Spinal cord (tissue), 10 donors: ENCODE results near the gene ASAP2. TPM values are rescaled to one million over a fixed set of nuclear protein-coding genes. Genes with fewer than 3 reads are reported as not detected.

Source experiments
- DNase-seq, 6 donors: peaks; one replicate each; pipeline versions ENCODE4 v3.0.0 to v3.0.0-alpha.2; 2013 to 2015; ENCODE audit warnings: low spot score in 6 of 6, low read depth in 4 of 6
- H3K27ac ChIP-seq: one replicate; pipeline ENCODE4 v1.5.1; 2013; ENCODE audit warnings: low read depth, low read length, control low read depth
- H3K27me3 ChIP-seq: one replicate; pipeline ENCODE4 v1.6.1; 2013; ENCODE audit warnings: low read length; ENCODE audit not compliant: control insufficient read depth, insufficient read depth
- H3K36me3 ChIP-seq: one replicate; pipeline ENCODE4 v1.6.1; 2013; ENCODE audit warnings: low read length; ENCODE audit not compliant: control insufficient read depth, insufficient read depth
- H3K4me1 ChIP-seq: one replicate; pipeline ENCODE4 v1.6.1; 2013; ENCODE audit warnings: low read length; ENCODE audit not compliant: control insufficient read depth, insufficient read depth
- H3K4me3 ChIP-seq: one replicate; pipeline ENCODE4 v1.5.1; 2013; ENCODE audit warnings: low read depth, low read length, control low read depth
- H3K9me3 ChIP-seq: one replicate; pipeline ENCODE4 v1.6.1; 2013; ENCODE audit warnings: low read length; ENCODE audit not compliant: control insufficient read depth, insufficient read depth
- WGBS: methylation state at CpG from one replicate; pipeline ENCODE4 v1.1.5; 2013; ENCODE audit warnings: missing lambda C conversion rate; ENCODE audit not compliant: insufficient coverage; 5-methylcytosine and 5-hydroxymethylcytosine counted together
- polyA plus RNA-seq, 2 donors: library from polyadenylated mRNA; unstranded; fragments of 120-200 nt; gene quantifications; one replicate each; pipeline ENCODE4 v1.2.1, GENCODE V29; 2013; ENCODE audit not compliant: insufficient read length in 2 of 2
- total RNA-seq, 2 donors: library from RNA; depleted of rRNA in 1 of 2; stranded (reverse); fragments of 120-200 nt in 1 of 2; fragments of >200 nt in 1 of 2; gene quantifications; one replicate each; pipeline versions ENCODE4 v1.2.3 to v1.2.4, GENCODE V29; 2013 to 2014
- donor health status: healthy.

ASAP2 gene
- total and polyA plus RNA-seq, 4 donors: 30.4 to 48.6 (median 32.5) TPM

DNA sequence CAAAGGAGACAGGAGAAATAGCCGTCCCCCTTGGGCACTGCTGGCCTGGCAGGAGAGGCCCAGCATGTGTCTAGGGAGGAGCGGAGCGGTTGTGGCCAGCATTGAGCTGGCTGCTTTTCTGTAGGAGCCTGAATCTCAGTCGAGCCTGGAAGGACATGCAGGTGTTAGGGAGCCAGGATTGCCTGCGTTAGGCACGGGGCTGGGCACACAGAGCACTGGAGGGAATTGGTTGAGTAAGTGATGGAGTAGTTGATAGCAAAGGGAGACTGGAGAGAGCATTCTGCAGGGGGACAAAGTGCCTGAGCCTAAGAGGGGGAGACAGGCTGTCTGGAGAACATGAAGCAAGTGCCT is 22.8 kb downstream of the ASAP2 start:
- WGBS: 75% methylated on average over 6 of the region's 6 CpGs
- Histone ChIP-seq H3K27ac (no peak overlapping the region), H3K36me3 (no peaks in the 10 kb centered on the region), H3K4me1 (peaks cover 59% of the 10 kb centered on the region), H3K4me3 (no peak overlapping the region), H3K9me3 (no peaks in the 10 kb centered on the region), H3K27me3 (no peaks in the 10 kb centered on the region)
- DNase-seq: no peak

DNA sequence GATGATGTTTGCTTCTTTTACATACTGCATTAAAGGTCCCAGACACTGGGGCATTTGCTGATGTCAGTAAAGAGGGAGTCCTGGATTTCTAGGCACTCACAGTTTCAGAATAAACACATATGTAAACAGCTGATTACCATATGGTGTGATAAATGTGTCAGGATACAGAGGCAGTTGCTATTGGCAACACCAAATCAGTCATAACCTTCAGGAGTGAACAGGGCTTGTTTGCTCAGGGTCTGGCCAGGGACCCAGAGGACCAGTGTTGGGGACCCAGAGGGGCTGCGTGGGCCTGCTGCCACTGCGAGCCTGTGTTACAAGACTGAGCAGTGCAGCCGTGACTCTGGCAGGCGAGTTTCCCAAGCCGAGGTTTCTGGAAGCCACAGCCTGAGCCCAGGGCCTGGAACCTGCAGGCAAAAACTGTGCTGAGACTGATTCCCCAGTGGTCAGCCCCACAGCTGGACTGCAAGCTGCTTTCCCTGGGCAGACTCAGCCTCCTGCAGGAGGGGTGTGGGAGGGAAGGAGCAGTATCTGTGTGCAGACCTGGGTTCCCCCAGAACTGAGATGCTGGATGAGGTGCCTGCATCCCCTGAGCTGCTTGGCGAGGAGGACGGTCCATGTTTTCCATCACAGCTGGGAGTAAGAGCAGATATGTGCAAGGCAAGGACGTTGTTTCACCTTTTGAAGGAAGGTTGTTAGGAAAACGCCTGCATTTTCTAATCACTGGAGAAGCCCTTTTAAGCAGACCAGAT is 23.6 kb downstream of the ASAP2 start:
- Histone ChIP-seq H3K4me1 (peaks cover 67% of the 10 kb centered on the region), H3K4me3 (no peak overlapping the region)

DNA sequence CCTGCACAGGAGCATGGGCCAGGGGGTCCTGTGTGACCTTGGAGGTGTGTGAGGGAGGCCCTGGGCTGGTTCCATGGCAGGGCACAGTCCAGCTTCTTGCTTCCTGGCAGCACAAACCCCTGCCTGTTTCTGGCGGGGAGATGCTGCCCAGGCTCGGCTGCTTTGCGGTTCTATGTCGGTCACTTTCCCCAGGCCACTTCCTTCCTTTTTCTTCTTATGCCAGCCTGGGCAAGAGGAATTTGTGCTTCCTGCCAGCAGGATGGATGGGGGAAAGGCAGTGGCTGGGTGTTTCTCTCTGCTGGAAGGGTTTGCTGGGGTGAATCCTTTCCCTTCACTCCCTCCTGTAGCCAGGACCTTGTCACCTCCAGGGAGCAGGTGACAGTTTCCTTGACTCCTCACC is 24.3 kb downstream of the ASAP2 start:
- Histone ChIP-seq H3K4me1 (peaks cover 69% of the 10 kb centered on the region), H3K4me3 (no peak overlapping the region), H3K36me3 (no peaks in the 10 kb centered on the region), H3K27me3 (no peaks in the 10 kb centered on the region), H3K27ac (peak overlapping the region; percentile 17), H3K9me3 (no peaks in the 10 kb centered on the region)
- peak in 1 of 6 donors; percentile 50 for DNase-seq
- 17% methylated on average over 2 of the region's 4 CpGs for WGBS

More for the DNA sequence above, 23.6 kb downstream of the ASAP2 start:
- Histone ChIP-seq H3K36me3 (no peaks in the 10 kb centered on the region), H3K27me3 (no peaks in the 10 kb centered on the region), H3K27ac (no peak overlapping the region), H3K9me3 (no peaks in the 10 kb centered on the region)
- 39% methylated on average over 8 of the region's 9 CpGs for WGBS
- peak in 1 of 6 donors; percentile 73 for DNase-seq

DNA sequence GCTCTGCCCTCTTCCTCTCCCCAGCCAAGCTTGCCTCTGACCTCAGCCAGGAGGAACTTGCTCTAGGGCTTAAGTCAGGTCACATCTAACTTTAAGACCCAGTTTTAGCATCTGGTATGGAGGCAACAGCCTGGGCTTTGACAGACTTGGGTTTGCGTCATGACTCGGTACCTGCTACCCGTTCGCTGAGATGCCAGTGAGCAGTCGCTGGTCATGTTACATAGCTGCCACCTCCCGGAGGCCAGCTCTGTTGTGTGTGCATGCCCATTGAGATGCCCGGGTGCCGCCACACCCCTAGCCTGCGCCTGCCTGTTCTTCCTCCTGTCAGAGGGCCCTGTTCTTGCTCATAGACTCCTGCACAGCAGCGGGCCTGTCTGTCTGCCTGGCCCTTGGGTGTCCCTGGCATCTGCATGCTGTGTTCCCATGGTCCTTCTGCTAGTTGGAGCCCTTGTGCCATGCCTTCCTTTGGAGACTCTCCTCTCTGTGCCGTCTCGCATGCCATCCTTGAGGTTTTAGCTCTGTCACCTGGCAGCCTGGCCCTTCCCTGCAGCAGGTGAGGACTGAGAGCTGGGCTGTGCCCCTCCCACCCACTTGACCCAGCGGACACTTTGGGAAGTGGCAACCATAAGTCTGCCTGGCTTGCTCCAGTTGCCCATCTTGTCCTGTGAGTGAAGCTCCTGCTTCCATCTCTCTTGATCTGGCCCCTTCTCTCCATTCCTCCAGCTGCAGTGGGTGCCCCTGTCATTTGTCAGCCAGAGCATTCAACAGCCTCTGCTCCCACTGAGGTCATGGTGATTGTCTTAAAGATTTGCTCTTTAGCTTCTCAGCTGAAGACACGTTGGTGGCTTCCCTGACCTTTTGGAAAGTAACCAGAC is 24.9 kb downstream of the ASAP2 start:
- no peaks in the 10 kb centered on the region for H3K36me3 ChIP-seq
- WGBS: 81% methylated on average over 14 of the region's 14 CpGs
- no peaks in the 10 kb centered on the region for H3K27me3 ChIP-seq
- H3K4me1 ChIP-seq: peaks cover 64% of the 10 kb centered on the region
- no peak overlapping the region for H3K27ac ChIP-seq
- no peak overlapping the region for H3K4me3 ChIP-seq
- no peaks in the 10 kb centered on the region for H3K9me3 ChIP-seq
- no peak for DNase-seq

DNA sequence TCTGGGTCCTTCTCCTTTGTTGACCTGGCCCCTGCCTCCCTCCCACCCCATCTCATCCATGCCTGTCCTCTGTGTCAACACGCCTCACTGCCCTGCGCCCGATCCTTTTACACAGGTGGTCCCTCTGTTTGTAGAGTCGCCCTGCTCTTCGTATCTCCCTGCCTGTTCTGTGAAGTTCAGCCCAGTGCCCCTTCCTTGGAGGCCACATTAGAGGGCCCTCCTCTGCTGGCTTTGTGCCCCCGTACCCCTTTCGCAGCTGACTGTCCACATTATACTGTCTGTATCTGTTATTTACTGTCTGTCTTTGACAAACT is 25.5 kb downstream of the ASAP2 start:
- Histone ChIP-seq H3K9me3 (no peaks in the 10 kb centered on the region), H3K27ac (no peak overlapping the region), H3K4me3 (no peak overlapping the region), H3K27me3 (no peaks in the 10 kb centered on the region), H3K4me1 (peaks cover 62% of the 10 kb centered on the region), H3K36me3 (no peaks in the 10 kb centered on the region)
- DNase-seq: no peak
- 74% methylated on average over 5 of the region's 7 CpGs for WGBS

DNA sequence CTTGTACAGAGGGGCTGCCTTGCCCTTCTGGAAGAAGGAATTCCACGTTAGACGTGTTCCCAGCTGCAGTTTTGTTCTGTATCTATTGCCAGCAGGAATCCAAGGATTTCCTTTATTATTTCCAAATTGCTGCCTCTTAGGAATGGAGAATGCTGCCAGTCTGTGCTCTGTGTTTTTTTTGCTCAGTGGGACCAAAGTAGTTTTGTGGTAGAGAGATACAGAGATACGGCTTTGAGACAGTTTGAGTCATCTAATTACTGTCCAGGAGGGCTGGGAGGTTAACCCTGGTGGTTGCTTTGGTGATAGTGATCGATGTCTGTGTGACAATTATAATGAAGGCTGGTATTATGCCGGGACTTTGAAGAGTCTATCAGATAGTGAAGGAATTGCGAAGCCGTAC is 26.3 kb downstream of the ASAP2 start:
- Histone ChIP-seq H3K4me3 (no peak overlapping the region), H3K27me3 (no peaks in the 10 kb centered on the region), H3K4me1 (peaks cover 65% of the 10 kb centered on the region), H3K9me3 (no peaks in the 10 kb centered on the region), H3K36me3 (no peaks in the 10 kb centered on the region), H3K27ac (no peak overlapping the region)
- no peak for DNase-seq
- 68% methylated on average over 7 of the region's 7 CpGs for WGBS

DNA sequence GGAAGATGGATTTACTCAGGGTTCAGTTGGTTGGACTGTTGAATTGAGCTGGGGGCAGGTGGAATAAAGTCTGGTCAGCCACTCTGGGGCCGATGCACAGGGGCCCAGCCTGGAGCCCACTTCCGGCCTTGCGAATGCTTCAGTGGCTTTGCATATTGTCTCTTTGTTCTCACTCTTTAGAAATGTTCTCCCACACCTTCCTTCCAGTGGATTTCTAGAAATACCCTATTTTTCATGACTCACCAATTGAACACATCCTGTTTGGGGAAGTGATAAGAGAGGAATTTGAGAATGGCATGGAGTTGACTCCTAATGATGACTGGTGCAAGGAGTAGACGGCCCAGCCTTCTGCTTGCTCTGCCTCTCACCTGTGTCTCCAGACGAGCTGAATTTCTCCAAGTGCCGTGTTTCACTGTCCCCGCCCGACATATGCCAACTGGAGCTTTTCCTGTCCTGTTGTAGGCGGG is 28.1 kb downstream of the ASAP2 start:
- H3K4me1 ChIP-seq: peaks cover 57% of the 10 kb centered on the region
- 83% methylated on average over 6 of the region's 9 CpGs for WGBS
- no peak overlapping the region for H3K4me3 ChIP-seq

DNA sequence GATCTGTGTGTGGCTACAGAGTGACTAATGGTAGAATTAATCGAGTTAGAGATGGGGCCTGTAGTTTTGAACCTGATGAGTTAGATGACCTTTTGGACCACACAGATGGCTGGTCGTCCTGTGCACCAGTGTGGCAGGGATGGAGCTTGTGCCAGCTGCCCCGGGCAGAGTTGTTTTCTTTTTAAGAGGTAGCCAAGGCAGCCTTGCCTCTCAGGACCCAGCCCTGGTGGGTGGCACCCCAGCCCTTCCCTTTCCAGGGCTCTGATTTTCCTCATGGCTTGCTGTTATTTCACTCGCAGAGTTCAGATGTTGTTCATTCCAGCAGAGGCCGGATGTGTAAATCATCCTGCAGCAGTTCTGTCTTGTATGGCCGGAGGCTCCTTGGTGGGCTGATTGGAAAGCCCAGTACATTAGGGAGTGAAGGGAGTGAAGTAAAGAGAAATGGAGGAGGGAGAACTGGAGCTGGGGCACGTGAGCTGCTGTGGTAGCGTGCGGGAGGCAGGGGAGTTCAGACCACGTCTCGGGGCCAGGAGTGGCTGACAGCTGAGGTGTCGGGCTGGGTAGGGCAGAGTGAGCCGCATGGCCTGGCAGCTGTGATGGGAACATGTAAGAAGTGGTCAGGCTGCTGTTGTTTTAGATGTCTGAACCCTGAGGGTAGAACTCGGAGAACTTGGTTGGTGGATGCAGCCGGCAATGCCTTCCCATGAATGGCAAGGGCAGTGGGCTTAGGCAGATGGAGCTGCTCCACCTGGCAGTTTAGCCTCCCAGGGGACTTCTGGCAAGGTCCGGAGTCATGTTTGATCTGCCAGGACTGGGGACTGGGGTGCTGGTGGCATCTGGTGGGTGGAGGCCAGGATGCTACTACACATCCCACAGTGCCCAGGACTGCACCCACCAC is 28.8 kb downstream of the ASAP2 start:
- no peaks in the 10 kb centered on the region for H3K27me3 ChIP-seq
- H3K4me3 ChIP-seq: no peak overlapping the region
- WGBS: 46% methylated on average over 15 of the region's 16 CpGs
- no peaks in the 10 kb centered on the region for H3K36me3 ChIP-seq
- DNase-seq: peak in 1 of 6 donors; percentile 66
- peak overlapping the region; percentile 33 for H3K27ac ChIP-seq
- H3K4me1 ChIP-seq: peaks cover 50% of the 10 kb centered on the region
- H3K9me3 ChIP-seq: no peaks in the 10 kb centered on the region

More for the DNA sequence above, 28.1 kb downstream of the ASAP2 start:
- DNase-seq: no peak
- Histone ChIP-seq H3K27ac (peak overlapping the region; percentile 33), H3K9me3 (no peaks in the 10 kb centered on the region), H3K36me3 (no peaks in the 10 kb centered on the region), H3K27me3 (no peaks in the 10 kb centered on the region)

DNA sequence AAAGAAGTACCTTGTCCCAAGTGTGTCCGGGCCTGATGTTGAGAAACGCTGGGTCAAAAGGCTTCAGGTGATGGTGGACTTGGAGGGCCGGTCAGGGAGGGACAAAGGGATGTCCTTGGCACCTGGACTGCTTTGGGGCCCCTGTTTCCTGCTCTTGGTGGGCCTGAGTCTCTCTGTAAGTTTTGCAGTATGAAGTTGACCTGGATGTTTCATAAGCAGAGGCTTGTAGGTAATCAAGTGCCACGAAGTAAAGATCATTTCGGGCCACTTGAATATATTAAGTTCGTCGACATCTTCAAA is 29.4 kb downstream of the ASAP2 start:
- DNase-seq: no peak
- peaks cover 44% of the 10 kb centered on the region for H3K4me1 ChIP-seq
- no peak overlapping the region for H3K4me3 ChIP-seq
- H3K27me3 ChIP-seq: no peaks in the 10 kb centered on the region
- no peaks in the 10 kb centered on the region for H3K36me3 ChIP-seq
- H3K9me3 ChIP-seq: no peaks in the 10 kb centered on the region
- 84% methylated on average over 3 of the region's 7 CpGs for WGBS
- H3K27ac ChIP-seq: no peak overlapping the region
